Kidney (tissue), 14 donors: ENCODE data around the gene GPATCH2. TPM values are rescaled to one million over a fixed set of nuclear protein-coding genes. Genes with fewer than 3 reads are reported as not detected.

Experiments
- DNase-seq, 5 donors: peaks; one replicate each; pipeline ENCODE4 v3.0.0-alpha.2; 2013 to 2020
- FAIRE-seq: peaks from 2 replicates; lab custom pipeline; 2012; peaks lifted over from hg19 to GRCh38; lab: Jason Lieb, UNC
- H3K27ac ChIP-seq, 2 donors: one replicate each; pipeline ENCODE4 v1.7.0; 2013; ENCODE audit warnings: low read depth in 2 of 2, low read length in 2 of 2, inconsistent platforms in 1 of 2
- H3K27me3 ChIP-seq: one replicate; pipeline ENCODE4 v1.7.1; 2013; ENCODE audit warnings: low read length, inconsistent platforms; ENCODE audit not compliant: control insufficient read depth, insufficient read depth
- H3K36me3 ChIP-seq, 3 donors: one replicate each; pipeline versions ENCODE4 v1.7.0 to v1.7.1; 2013; ENCODE audit warnings: low read length in 3 of 3, control low read depth in 1 of 3, inconsistent platforms in 1 of 3; ENCODE audit not compliant: insufficient read depth in 3 of 3, control insufficient read depth in 2 of 3
- H3K4me1 ChIP-seq, 3 donors: one replicate each; pipeline versions ENCODE4 v1.7.0 to v1.7.1; 2013; ENCODE audit warnings: low read length in 3 of 3, inconsistent platforms in 1 of 3, low read depth in 1 of 3; ENCODE audit not compliant: control insufficient read depth in 2 of 3, insufficient read depth in 2 of 3
- H3K4me3 ChIP-seq, 3 donors: one replicate each; pipeline versions ENCODE4 v1.7.0 to v1.8.1; 2013; ENCODE audit warnings: low read length in 3 of 3, control low read depth in 1 of 3, inconsistent platforms in 1 of 3
- H3K9ac ChIP-seq, 3 donors: one replicate each; pipeline versions ENCODE4 v1.7.0 to v1.7.1; 2013; ENCODE audit warnings: low read length in 3 of 3, control low read depth in 1 of 3, inconsistent platforms in 1 of 3
- H3K9me3 ChIP-seq, 3 donors: one replicate each; pipeline versions ENCODE4 v1.7.0 to v1.7.1; 2013; ENCODE audit warnings: low read length in 3 of 3, control low read depth in 1 of 3, inconsistent platforms in 1 of 3; ENCODE audit not compliant: control insufficient read depth in 2 of 3, insufficient read depth in 1 of 3
- intact Hi-C: fragments of 100-400 bp; cut with DNase I; formaldehyde crosslinking; loops from one replicate; pipeline ENCODE4 v1.11.1; 2022
- polyA plus RNA-seq: library from polyadenylated mRNA; stranded (reverse); fragments of 350-450 nt; fragmentation: Illumina TruSeq; extraction: RNeasy Lipid Tissue Mini Kit (QIAGEN cat#74804); gene quantifications from one replicate; pipeline ENCODE4 v1.2.3, GENCODE V29; 2014; ENCODE audit warnings: low read depth, low replicate concordance; ENCODE audit not compliant: insufficient read depth
- total RNA-seq: library from RNA; stranded (reverse); fragmentation: NEBNext Ultra II Directional; extraction: Animal tissue kit (Norgen Biotek cat#: 25700); gene quantifications from one replicate; pipeline ENCODE4 v1.2.1, GENCODE V29; 2021
- TF ChIP-seq, protein P1 (sequence below): IDR thresholded peaks from 3 replicates; pipeline ENCODE4 v1.5.1; 2012; ENCODE audit warnings: mild to moderate bottlenecking, moderate library complexity, borderline replicate concordance; ENCODE audit not compliant: insufficient read depth; ENCODE audit errors: extremely low read depth
- donor health status: control.
- donor health status: control.
- donor health status: control.
- donor health status: control.
- donor health status: control.
- donor health status: DM: yes; HTN: yes; CAD: no.
- donor health status: Normal renal cell carcinoma (clear cell type).

GPATCH2 gene
- total and polyA plus RNA-seq, 2 donors from 2014 or later = 3.9 to 18.7 TPM

GRCh38 chr1:217379336-217379735, 251.6 kb downstream of the GPATCH2 start:
- Histone ChIP-seq H3K36me3 (no peaks in the 10 kb centered on the region), H3K9me3 (peaks cover 0 to 9% (median 4%) of the 10 kb centered on the region in 3 donors), H3K27ac (no peak overlapping the region), H3K4me1 (no peaks in the 10 kb centered on the region), H3K9ac (no peak overlapping the region), H3K27me3 (no peaks in the 10 kb centered on the region), H3K4me3 (no peak overlapping the region)
- TF ChIP-seq, protein P1, sequence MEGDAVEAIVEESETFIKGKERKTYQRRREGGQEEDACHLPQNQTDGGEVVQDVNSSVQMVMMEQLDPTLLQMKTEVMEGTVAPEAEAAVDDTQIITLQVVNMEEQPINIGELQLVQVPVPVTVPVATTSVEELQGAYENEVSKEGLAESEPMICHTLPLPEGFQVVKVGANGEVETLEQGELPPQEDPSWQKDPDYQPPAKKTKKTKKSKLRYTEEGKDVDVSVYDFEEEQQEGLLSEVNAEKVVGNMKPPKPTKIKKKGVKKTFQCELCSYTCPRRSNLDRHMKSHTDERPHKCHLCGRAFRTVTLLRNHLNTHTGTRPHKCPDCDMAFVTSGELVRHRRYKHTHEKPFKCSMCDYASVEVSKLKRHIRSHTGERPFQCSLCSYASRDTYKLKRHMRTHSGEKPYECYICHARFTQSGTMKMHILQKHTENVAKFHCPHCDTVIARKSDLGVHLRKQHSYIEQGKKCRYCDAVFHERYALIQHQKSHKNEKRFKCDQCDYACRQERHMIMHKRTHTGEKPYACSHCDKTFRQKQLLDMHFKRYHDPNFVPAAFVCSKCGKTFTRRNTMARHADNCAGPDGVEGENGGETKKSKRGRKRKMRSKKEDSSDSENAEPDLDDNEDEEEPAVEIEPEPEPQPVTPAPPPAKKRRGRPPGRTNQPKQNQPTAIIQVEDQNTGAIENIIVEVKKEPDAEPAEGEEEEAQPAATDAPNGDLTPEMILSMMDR = no peak
- FAIRE-seq = no peak
- no peak for DNase-seq
- intact Hi-C loops = no loop called here

Other genes with a start within 250 kb of the GPATCH2 start
- 5.7 TPM for gene SPATA17, start 254 bp upstream of the GPATCH2 start, total RNA-seq
- 7.1 TPM for gene SPATA17, start 254 bp upstream of the GPATCH2 start, polyA plus RNA-seq